Measurements from ENCODE around the gene IGFBPL1.

Gene IGFBPL1

DNA sequence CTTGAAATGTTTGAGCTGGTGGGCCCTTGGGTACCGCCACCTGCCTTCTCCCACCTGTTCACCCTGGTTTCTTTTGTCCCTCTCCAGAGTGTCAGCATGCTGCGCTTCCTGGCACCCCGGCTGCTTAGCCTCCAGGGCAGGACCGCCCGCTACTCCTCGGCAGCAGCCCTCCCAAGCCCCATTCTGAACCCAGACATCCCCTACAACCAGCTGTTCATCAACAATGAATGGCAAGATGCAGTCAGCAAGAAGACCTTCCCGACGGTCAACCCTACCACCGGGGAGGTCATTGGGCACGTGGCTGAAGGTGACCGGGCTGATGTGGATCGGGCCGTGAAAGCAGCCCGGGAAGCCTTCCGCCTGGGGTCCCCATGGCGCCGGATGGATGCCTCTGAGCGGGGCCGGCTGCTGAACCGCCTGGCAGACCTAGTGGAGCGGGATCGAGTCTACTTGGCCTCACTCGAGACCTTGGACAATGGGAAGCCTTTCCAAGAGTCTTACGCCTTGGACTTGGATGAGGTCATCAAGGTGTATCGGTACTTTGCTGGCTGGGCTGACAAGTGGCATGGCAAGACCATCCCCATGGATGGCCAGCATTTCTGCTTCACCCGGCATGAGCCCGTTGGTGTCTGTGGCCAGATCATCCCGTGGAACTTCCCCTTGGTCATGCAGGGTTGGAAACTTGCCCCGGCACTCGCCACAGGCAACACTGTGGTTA lies 28.4 kb downstream of the IGFBPL1 start:
- no peak for DNase-seq (ENCODE audit: low read depth)

DNA sequence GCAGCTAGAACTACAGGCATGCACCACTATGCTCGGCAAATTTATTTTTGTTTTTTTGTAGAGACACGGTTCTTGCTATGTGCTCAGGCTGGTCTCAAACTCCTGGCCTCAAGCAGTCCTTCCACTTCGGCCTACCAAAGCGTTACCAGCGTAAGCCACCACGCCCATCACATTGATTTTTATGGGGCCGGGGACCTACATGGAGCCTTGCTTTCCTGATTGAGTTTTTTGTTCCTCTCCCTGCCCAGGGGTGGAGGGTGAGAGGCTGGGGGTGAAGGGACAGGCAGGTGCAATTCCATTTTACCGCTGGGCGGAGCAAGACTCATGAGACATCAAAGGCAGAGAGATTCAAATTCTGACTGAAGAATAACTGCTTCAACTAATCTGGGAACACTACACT lies 29.8 kb downstream of the IGFBPL1 start:
- DNase-seq (ENCODE audit: low read depth): no peak

DNA sequence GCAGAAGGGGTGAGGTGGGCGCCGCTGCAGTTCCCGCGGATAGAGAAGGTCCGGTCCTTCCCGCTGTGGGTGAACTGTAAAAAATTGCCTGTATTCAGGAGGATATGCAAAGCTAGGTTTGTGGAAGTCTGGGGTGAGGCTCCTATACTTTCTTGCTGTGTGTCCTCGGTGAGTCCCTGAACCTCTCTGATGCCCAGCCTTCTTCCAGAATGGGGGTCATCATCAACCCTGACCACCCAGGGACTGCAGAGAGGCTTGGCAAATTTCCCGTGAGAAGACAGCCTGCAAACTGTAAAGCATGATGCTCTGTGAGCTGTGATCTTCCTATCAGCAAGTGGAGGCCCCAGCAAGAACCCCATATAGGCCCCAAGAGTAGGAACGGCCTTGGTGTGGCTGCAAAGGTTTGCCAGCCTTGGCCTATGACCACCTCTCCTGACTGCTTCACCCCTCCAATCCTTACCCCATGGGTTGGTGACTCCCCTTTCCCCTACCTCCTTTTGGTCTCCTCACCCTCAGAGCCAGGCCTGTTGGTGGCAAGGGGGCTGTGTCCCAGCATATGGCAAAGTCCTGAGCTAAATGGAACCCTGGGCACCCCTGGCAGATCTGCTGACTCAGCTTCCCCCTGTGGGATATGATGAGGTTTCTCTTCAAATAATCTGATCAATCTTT lies 31.0 kb downstream of the IGFBPL1 start:
- DNase-seq (ENCODE audit: low read depth): no peak

DNA sequence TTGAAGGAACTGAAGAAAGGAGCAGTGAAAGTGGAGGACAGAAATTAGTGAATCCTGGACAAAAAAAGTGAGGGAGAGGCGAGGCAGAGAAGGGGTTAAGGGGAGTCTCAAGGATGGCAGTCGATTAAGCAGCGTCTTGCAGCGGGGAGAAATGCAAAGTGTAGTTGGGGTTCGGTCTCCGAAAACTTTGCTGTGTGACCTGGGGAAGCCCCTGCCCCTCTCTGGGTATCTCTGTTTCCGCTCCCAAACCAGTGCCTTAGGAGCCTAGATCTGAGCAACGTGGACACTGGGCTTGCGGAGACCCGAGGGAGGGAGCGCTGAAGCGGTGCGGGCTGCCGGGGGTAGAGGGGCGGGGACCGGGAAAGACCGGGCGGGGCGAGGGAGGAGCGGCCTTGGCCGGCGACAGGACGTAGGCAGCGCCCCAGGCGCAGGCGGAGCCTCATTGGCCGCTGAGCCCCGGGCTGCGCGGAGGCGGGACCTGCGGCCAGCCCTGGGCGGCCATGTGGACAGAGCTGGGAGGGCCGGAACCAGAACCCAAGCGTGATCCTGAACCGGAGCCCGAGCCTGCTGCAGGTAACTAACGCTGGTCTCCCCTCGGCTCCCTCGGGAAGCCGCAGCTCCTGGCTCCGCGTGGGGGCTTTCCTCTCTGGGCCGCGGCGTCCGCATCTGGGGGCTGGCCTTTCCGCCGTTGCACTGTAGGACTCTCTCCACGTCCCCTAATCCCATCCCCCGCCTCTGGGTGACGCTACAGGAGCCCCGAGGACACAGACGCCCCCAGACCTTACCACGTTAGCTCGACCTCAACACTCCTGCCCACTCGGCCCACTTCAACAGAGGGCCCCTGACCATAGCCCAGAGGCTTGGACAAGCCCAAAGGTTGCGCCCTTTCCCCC lies 31.8 kb downstream of the IGFBPL1 start, which contains the start of gene ALDH1B1:
TSS of gene ALDH1B1 (plus strand) at position 468 of the 893 bp plus-strand sequence. CDS start 3,047 bp downstream, outside the sequence.
- DNase-seq (ENCODE audit: low read depth): no peak

- no peak for DNase-seq (ENCODE audit: low read depth)
Observed at GRCh38 chr9:38391278-38392118, 32.8 kb downstream of the IGFBPL1 start.

DNA sequence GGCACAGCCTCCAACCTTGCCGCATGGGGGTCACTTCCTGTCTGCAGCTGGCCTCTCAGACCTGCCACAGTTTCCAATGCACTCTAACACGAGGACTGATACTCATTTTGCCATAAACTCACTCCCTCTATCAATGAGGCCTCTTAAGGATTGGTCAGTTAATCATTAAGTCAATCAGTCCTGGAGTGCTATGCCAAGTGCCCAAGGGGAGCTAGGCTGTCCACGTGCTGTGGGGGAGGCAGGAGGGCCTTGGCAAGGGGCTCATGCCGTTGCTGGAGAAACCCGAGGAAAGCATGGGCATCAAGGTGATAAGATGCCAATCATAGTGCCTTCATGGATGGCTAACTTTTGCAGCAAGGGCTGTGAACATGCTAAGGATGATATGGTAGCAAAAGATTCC lies 33.4 kb downstream of the IGFBPL1 start:
- DNase-seq (ENCODE audit: low read depth): no peak

DNA sequence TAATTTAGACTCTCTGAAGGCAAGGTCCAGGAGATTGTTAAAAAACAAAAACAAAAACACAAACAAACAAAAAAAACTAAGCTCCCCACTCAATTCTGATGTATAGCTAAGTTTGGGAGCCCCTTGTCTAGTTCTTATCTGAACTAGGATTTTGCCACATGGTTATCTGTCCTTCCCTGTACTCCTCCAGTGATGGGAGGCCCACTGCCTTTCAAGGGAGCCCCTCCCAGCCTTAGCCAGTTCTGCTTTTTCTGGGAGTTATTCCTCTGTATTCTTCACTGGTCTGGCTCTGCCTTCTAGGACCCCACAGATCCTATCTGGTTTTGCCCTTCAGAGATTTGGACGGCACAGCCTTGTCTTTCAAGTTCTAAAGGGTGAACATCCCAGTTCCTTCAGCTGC lies 33.8 kb downstream of the IGFBPL1 start:
- DNase-seq (ENCODE audit: low read depth): no peak

DNA sequence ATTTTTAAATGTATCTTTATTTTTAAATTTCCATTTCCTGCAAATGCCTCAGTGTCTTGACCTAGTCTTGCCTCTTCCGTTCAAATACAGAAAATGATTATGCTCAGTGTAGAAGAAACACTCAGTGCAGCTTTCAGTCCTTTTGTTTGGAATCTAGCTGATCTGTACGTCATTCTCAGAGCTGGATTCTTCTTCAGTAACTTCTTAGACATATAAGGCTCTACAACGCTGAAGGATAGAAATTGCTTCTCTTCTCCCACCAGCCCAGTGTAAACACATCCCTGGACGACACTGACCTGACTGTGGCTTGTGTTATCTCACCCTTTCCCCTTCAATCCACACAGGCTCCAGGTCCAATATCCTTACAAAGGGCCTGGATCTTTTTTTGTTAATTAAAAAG lies 34.9 kb downstream of the IGFBPL1 start:
- DNase-seq (ENCODE audit: low read depth): no peak

GRCh38 chr9:38388283-38389223 lies 35.7 kb downstream of the IGFBPL1 start:
- DNase-seq (ENCODE audit: low read depth): no peak

GRCh38 chr9:38387751-38388150 lies 36.5 kb downstream of the IGFBPL1 start:
- DNase-seq (ENCODE audit: low read depth): no peak

- DNase-seq (ENCODE audit: low read depth): no peak
Observed at GRCh38 chr9:38387066-38387465, 37.2 kb downstream of the IGFBPL1 start.

DNA sequence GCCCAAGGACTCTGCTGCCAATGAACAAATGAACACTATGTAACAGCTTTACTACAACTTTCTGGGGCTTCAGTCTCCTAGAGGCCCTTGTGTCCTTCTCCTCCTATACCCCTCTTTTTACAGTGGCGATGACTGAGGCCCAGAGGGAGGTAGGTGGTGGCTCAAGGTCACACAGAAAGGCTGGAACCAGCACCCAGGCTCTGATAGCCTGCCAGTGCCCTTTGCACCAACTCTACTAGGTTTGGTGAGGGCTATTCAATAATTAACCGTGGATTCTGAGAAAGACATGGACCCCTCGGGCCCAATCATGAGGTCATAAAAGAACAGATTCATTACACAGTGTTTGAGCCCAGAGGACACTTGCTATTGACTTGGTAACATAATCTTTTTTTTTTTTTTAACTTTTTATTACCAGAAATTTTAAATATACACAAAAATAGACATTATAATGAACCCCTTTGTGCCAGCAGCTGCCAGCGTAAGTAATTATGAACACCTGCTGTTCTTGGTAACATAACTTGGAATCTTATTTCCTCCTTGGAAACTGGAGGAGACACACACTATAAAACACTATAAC lies 37.8 kb downstream of the IGFBPL1 start:
- DNase-seq (ENCODE audit: low read depth): no peak

DNA sequence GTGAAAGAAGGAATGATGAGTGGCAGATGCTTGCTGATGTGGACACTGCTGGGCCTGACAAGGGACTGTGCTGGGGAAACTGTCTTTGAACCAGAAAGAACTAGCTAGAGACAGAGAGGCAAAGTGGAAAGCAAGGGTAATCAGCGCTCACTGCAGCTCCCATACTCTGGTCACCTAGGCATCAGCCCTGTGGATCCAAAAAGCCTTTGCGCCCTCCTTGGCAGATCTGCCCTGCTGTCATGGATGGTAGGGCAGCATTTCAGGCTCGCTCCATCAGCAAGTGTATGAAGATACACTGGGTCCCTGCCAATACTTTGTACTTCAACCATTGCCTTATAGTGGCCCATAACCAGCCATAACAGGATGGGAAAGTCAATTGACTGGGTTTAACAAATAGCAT lies 38.4 kb downstream of the IGFBPL1 start:
- no peak for DNase-seq (ENCODE audit: low read depth)

DNA sequence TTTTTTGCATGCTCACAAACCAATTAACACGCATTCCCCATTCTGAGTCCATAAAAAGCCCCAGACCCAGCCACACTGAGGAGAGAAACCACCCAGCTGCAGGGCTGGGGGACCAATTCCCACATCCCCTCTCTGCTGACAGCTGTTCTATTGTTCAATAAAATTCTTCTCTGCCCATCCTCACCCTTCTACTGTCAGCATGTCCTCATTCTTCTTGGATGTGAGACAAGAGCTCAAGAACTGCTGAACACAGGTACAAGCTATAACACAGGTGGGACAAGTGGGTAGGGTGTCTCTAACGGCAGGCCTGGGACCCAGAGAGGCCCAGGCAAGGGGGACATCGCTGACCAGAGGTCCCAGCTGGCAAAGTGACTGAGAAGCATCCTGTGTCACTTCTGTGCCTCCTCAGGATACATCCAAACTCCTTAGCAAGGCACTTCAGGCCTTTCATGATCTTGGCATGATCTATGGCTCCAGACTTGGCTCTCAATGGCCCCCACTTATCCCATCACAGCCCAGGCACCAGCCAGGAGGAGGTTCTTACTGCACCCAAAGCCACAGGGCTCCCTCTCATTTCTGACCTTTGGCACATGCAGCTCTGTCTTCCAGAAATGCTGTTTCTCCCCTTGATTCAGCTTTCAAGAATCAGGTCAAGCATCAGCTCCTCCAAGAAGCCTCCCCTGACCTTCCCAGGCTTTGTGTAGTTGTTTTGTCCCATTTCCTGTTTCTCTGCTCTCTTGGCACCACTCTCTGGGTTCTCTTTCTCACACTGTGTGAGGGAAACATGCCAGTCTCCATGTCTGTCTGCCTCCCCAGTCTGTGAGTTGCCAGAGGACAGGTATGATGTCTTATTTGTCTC lies 39.0 kb downstream of the IGFBPL1 start:
- DNase-seq (ENCODE audit: low read depth): no peak

- DNase-seq (ENCODE audit: low read depth): no peak
Observed at GRCh38 chr9:38382141-38382540, 42.1 kb downstream of the IGFBPL1 start.

DNA sequence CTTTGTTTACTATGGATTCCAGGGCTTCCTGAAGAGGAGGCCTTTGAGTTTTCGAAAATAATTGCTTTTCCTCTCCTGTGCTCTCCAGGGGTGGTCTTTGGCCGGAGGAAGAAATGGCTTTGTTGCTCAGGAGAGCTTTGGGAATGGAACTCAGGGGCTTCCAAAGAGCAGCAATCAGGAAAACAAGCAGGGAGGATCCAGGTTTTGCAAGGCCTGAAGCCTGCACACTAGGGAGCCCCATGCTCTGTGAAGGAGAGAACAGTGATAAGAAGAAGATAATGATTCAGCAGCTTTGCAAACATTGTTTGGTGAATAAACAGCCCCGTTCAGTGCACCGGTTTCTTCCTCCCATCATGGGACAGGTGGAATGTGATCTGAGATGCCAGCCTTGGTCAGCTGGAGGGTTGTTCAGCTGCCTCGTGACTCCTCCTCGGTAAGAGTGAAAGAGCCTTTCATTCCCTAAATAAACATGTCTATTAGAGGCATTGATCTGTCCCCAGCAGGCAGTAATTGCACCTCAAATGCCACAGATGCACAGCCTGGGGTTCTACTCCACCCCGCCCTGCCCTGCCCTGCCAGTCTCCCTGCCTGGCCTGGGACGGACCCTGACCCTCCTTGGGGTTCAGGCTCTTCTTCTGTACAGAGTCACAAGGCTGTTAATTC lies 43.3 kb downstream of the IGFBPL1 start:
- no peak for DNase-seq (ENCODE audit: low read depth)

- DNase-seq (ENCODE audit: low read depth): no peak
Observed at GRCh38 chr9:38380230-38380871, 43.9 kb downstream of the IGFBPL1 start.

All from HS-27A (cell line).